ENCODE results near the gene CARD18. TPM values are rescaled to one million over a fixed set of nuclear protein-coding genes. Genes with fewer than 3 reads are reported as not detected.
"Not testable (repeated sequence)": the region's sequence is repeated elsewhere in the genome, so short reads cannot be mapped to it uniquely, and the experiment has no call there.

Gene CARD18
- total RNA-seq, 1 experiment from 2014 or later, result 8.1 TPM

DNA sequence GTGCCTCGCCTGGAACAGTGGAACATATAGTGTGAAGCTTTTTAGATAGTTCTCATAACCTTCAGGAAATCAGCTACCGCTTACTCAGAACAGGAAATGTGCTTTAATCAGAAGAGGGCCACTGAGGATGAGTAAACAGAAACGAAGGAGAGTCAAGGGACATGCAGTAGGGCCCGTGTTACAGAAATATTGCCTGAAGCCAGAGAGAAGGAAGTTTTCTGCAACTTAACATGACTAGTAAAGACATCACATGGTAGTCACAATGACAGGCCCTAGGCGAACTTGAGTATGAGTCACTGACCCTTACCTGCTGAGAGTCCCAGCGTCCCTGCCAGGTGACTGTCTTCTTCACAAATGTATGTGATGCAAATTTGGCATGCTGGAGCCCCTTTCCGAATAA is 39.4 kb downstream of the CARD18 start:
- Histone ChIP-seq H3K27me3 (ENCODE audit: control insufficient read depth, insufficient read depth, low read length) (no peaks in the 10 kb centered on the region), H3K4me1 (ENCODE audit: control insufficient read depth, insufficient read depth, low read length) (no peaks in the 10 kb centered on the region), H3K27ac (ENCODE audit: low read length) (no peak overlapping the region), H3K9me3 (ENCODE audit: control insufficient read depth, insufficient read depth, low read depth, low read length) (no peaks in the 10 kb centered on the region), H3K36me3 (ENCODE audit: control insufficient read depth, insufficient read depth, low read length) (no peaks in the 10 kb centered on the region), H3K4me3 (ENCODE audit: low read depth in 2 of 2, low read length in 2 of 2) (no peak overlapping the region)
- CTCF ChIA-PET, result no interaction called here
- in situ Hi-C loops (cut with HindIII; ENCODE audit: low pct_unique_long_range_greater_than_20kb, low sequenced_read_pairs), result no loop called here
- intact Hi-C loops (cut with micrococcal nuclease; ENCODE audit: unreplicated experiment), result no loop called here
- DNase-seq (ENCODE audit: low read depth, low spot score) (no peak), ATAC-seq (no peak)
- POLR2A ChIA-PET, result no interaction called here
- TF ChIP-seq, protein P1, sequence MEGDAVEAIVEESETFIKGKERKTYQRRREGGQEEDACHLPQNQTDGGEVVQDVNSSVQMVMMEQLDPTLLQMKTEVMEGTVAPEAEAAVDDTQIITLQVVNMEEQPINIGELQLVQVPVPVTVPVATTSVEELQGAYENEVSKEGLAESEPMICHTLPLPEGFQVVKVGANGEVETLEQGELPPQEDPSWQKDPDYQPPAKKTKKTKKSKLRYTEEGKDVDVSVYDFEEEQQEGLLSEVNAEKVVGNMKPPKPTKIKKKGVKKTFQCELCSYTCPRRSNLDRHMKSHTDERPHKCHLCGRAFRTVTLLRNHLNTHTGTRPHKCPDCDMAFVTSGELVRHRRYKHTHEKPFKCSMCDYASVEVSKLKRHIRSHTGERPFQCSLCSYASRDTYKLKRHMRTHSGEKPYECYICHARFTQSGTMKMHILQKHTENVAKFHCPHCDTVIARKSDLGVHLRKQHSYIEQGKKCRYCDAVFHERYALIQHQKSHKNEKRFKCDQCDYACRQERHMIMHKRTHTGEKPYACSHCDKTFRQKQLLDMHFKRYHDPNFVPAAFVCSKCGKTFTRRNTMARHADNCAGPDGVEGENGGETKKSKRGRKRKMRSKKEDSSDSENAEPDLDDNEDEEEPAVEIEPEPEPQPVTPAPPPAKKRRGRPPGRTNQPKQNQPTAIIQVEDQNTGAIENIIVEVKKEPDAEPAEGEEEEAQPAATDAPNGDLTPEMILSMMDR (IDR thresholded peaks at IDR 0.05), result no peak
- TF ChIP-seq REST (IDR thresholded peaks at IDR 0.05; ENCODE audit: insufficient read depth in 1 of 2, low read depth in 2 of 2, low read length in 1 of 2), result no peak
- TF ChIP-seq TCF7L2 (IDR thresholded peaks at IDR 0.05; ENCODE audit: low read depth, low read length), result no peak
- no peak for TF ChIP-seq SIN3A (IDR thresholded peaks at IDR 0.05; ENCODE audit: borderline replicate concordance, insufficient read depth, low read depth, low read length)
- TF ChIP-seq POLR2AphosphoS5 (IDR thresholded peaks at IDR 0.05; ENCODE audit: low read depth, low read length), result no peak
- no TSS peak for BruUV-seq (replicated peaks)

- DNase-seq (ENCODE audit: low read depth, low spot score); H3K36me3 ChIP-seq (ENCODE audit: control insufficient read depth, insufficient read depth, low read length); in situ Hi-C loops (cut with HindIII; ENCODE audit: low pct_unique_long_range_greater_than_20kb, low sequenced_read_pairs); ATAC-seq; H3K4me1 ChIP-seq (ENCODE audit: control insufficient read depth, insufficient read depth, low read length); POLR2A ChIA-PET; H3K4me3 ChIP-seq (ENCODE audit: low read depth in 2 of 2, low read length in 2 of 2); BruUV-seq (replicated peaks); H3K9me3 ChIP-seq (ENCODE audit: control insufficient read depth, insufficient read depth, low read depth, low read length); H3K27ac ChIP-seq (ENCODE audit: low read length); intact Hi-C loops (cut with micrococcal nuclease; ENCODE audit: unreplicated experiment); CTCF ChIA-PET; H3K27me3 ChIP-seq (ENCODE audit: control insufficient read depth, insufficient read depth, low read length): not testable (repeated sequence)
Observed at GRCh38 chr11:105099594-105099993, 40.0 kb downstream of the CARD18 start.

GRCh38 chr11:105092256-105093239 is 47.0 kb downstream of the CARD18 start:
- H3K27ac ChIP-seq (ENCODE audit: low read length), result no peak overlapping the region
- no peaks in the 10 kb centered on the region for H3K4me1 ChIP-seq (ENCODE audit: control insufficient read depth, insufficient read depth, low read length)
- intact Hi-C loops (cut with micrococcal nuclease; ENCODE audit: unreplicated experiment), result no loop called here
- BruUV-seq (replicated peaks), result no TSS peak
- ATAC-seq, result no peak
- ChIA-PET POLR2A (no interaction called here), CTCF (no interaction called here)
- in situ Hi-C loops (cut with HindIII; ENCODE audit: low pct_unique_long_range_greater_than_20kb, low sequenced_read_pairs), result no loop called here
- H3K36me3 ChIP-seq (ENCODE audit: control insufficient read depth, insufficient read depth, low read length), result no peaks in the 10 kb centered on the region
- DNase-seq (ENCODE audit: low read depth, low spot score), result no peak
- no peaks in the 10 kb centered on the region for H3K9me3 ChIP-seq (ENCODE audit: control insufficient read depth, insufficient read depth, low read depth, low read length)
- H3K27me3 ChIP-seq (ENCODE audit: control insufficient read depth, insufficient read depth, low read length), result no peaks in the 10 kb centered on the region
- TF ChIP-seq SIN3A (IDR thresholded peaks at IDR 0.05; ENCODE audit: borderline replicate concordance, insufficient read depth, low read depth, low read length), result no peak
- TF ChIP-seq, protein P1 (IDR thresholded peaks at IDR 0.05), result no peak
- no peak for TF ChIP-seq POLR2AphosphoS5 (IDR thresholded peaks at IDR 0.05; ENCODE audit: low read depth, low read length)
- TF ChIP-seq REST (IDR thresholded peaks at IDR 0.05; ENCODE audit: insufficient read depth in 1 of 2, low read depth in 2 of 2, low read length in 1 of 2), result no peak
- TF ChIP-seq TCF7L2 (IDR thresholded peaks at IDR 0.05; ENCODE audit: low read depth, low read length), result no peak
- H3K4me3 ChIP-seq (ENCODE audit: low read depth in 2 of 2, low read length in 2 of 2), result no peak overlapping the region

All from Panc1 (cell line).